Inferior parietal cortex (tissue), 1 donor: ENCODE data around the gene BDKRB1.

Experiments
- DNase-seq: peaks from one replicate; pipeline ENCODE4 v3.0.0-alpha.2; 2016; ENCODE audit errors: extremely low spot score

The BDKRB1 gene

DNA sequence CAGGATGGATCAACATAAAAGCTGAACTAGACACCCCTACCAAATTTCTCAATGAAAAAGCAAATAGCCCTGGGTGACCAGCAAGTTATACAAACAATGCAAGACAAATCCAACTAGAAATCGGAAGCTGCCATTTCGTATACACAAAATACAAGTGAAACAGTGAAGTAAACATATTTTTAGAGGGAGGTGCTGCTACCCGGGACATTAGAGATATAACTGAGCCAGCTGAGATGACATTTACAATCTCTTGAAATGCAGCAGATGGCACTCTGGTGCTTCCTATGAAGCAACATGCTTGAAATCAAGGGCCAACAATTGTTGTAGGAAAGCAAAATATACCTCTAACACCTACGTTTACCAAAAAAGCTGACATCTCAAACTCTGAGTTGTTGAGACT, 25.5 kb downstream of the BDKRB1 start:
- DNase-seq: peak; percentile 17

DNA sequence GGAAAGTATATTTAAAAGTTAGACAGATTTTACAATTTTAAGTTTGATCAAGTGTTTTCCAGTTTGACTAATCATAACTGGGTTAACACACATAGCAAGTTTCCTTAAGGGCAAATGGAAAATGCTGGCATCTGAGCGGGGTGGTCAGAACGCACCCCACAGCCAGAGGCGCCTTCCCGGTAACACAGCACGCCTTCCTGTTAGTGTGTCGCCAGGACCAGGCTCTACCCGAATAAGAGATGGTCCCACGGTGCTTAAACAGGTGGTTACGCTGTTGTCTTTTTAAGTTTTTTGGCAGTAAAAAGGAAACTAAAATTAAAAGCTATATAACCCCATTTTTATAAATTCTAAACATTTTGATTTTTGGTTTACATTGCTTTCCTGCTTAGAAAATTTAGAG, 28.0 kb downstream of the BDKRB1 start:
- DNase-seq: no peak

DNA sequence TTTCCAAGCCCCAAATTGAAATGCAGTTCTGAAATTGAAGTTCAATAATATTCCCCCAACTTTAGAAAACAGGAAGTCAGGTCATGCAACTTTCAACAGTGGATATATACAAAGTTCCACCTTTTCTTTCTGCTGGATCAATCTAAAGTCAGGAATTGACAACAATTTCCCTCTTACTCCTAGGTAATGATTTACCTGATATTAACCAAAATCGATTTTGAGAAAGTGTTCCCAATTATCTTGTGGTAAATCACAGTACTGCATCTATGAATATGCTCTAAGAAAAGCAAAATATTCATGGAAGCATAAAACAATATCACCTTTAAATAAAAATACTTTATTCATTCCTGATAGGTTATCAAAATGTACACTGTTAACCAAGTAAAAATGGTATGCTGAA, 28.4 kb downstream of the BDKRB1 start:
- no peak for DNase-seq

DNA sequence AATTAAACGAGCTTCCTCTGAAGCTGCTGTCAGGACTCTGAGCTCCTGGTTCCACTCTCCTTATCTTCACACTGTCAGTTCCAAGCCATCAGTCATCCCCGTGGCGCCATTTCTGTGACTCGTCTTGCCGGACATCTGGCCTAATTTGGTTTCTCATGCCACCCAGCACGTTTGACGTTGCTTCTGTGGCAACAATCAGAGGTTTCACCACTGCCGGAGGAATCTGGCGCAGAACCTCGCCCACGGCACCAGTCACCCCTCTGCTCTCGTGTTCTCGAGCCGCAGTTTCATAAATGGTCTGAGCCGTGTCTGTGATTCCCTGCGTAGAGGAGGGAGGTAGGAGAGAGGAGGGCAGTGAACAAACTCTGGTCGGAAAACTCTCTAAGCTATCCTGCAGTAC, 29.7 kb downstream of the BDKRB1 start:
- DNase-seq: no peak

DNA sequence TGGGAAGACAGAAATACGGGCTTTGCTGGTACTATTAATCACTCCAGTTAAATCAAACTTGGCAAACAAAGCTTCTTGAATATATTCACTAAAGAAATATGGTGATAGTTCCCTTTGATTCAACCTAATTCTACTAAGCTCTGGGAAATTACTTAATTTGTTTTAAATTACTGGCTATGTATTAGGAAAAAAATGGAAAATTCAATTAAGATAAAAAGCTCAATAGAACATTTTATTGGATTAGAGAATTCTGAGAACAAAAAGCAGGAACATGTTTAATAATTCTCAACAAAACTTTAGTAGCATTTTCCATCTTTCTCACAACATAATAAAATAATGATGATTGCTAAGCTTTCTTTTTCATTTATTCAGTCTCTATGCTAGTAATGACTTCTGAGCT, 30.2 kb downstream of the BDKRB1 start:
- DNase-seq: no peak

DNA sequence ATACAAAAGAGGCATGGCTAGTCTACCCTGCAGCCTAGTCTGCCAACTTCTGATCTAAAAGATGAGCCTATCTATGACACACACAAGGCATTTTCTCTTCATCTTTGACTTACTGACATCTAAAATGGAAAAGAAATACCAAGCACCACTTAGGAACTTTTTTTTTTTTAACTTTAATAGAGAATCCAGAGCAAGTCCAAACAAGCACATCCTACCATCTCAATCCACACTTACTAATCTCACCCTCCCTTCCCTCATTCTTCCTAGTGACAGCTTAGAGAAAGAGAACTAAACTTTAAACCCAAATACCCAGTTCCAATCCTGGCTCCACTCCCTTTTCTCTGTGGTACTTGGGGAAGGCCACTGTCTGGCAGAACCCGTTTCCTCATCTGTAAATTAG, 31.8 kb downstream of the BDKRB1 start:
- DNase-seq: no peak

DNA sequence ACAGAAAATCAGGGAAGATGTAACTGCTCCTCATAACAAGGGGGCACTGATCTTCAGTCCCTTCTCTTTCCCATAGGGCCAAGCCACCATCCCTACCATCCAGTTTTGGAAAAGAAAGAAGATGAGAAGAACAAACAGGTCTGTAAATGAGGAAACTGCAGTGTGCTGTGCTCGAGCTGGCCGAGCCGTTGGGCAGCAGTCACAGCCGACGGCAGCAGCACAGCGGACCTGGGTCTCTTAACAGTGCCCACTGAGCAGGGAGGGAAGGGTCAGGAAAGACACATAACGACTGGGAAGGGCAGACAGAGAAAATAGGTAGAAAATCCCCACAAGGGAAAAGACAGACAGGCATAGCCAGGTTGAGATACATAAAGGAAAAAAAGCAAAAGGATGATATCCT, 38.2 kb downstream of the BDKRB1 start:
- DNase-seq: no peak

DNA sequence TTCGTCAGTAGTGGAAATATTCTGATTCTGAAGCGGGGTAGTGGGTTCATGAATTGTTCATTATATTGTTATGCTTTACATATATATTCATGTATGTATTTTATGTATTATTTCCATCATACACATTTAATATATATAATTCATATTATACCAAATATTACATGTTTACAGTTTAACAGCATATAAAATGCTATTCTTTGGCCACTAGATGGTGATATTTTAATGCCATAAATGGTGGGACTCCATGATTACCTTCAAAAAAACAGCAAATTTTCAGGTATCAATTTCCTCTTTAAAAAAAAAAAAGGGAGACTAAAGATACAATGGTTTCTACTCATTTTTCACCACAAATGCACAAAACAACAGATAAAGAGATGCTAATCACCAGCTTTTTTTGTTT, 41.0 kb downstream of the BDKRB1 start:
- DNase-seq: peak; percentile 45

DNA sequence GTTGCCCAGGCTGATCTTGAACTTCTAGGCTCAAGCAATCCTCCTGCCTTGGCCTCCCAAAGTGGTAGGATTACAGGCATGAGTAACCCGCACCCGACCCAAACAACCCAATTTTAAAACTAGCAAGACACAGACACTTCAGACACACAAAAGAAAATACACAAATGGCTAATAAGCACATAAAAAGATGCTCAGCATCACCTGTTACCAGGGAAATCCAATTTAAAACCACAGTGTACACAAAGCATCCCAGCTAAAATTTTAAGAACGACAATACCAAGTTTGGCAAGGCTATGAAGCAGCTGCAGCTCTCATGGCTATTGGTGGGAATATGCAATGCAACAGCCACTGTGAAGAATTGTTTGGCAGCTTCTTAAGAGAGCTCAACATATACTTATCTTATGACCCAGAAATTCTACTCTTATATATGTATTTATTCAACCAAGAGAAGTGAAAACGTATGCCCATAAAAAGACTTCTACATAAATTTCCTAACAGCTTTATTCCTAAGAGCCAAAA, 42.0 kb downstream of the BDKRB1 start:
- no peak for DNase-seq

DNA sequence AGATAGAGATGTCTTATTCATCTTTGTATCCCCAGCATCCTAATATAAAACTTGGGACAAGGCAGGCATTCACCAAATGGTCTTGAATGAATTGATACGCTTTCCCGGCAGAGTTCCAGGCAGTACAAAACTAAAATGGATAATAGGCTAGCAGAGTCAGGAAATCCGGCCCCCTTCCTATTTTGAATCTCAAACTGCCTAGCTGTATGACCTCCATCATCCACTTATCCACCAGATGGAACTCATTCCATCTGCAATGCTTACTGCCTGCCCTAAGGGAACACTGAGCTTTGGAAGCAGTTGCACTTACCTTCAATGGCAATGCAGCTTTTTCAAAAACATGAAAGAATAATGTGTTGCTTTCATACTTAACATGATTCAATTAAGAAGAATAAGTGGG, 43.4 kb downstream of the BDKRB1 start:
- no peak for DNase-seq

DNA sequence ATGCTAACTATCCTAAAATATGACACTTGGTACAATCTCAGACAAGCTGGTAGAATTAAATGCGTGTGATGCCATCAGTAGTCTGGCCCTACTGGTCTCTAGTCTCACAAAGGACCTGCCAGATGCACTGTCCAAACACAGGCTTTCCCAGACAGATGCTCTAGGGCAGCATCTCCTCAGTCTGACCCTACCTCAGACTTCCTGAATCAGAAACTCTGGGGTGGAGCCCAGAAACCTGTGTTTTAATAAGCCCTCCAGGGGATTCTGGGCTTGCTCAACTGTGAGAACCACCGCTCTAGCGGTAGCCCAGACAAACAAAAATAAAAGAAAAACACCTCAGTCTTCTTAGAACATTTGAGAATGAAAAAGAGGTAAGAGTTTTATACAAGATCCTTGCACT, 48.0 kb downstream of the BDKRB1 start:
- no peak for DNase-seq

DNA sequence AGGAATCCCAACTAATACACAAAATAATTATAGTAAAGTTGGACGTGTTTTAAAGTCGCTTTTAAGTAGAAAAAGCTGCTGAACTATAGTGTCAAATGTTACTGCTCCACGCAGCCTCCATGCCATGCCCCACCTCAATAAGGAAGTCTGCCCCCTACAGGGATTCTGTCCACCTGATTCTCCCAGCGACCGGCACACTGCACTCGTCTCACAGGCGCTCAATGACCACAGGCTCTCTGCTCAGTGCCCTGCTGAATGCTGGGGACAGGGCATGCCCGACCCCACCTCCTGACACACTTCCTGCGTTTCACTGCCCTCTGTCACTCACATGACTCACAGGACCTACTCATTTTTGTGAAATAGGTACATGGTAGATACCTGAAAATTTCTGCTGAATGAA, 48.9 kb downstream of the BDKRB1 start:
- DNase-seq: no peak

DNA sequence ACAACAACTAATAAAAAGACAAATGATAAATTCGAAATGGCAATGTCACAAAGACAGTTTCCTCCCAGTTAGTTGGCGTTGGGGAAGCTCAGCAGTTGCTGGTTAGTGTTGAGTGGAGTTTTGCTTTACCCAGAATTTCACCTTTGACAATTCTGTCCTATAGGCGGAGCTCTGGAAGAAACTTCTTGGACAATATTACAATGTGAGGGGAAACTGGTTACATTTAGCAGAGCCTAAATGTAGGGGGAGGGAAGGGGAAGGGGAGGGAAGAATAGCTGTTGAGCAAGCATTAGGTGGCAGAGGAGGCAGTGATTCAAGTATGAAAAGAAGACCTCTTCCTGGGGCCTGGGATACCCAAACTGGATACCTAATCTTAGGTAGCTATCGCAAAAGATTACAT, 51.4 kb downstream of the BDKRB1 start:
- no peak for DNase-seq

DNA sequence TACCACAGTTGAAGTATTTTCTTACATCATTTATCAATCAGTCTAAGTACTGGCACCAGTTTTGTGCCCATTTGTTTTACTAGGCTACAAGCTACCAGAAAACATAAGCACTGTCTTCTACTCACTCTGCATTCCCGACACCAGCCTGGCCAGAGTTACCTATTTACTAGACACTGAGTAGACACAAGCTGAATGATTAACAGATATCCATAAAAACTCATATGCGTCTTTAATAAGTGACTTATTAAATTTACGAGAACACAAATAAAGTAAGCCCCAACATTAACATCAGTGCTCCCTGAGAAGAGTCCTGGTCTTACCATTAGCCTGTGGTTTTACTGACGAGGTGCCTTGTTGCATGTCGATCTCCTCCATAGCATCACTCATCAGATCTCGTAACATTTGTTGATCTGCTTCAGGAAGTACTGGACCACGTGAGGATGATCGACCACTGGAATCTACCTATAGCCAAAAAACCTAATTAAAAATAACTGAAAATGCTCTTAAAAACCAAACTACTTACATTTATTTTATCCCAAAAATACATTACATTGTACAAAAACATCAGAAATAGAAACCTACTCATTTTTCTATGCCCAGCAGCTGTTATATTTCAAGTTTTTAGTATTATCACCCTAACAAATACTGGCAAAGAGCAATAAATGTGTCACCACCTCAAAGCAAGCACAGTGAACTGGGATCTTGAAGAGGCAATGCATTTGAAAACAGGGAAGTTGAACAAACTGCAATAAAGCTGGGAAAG, 53.3 kb downstream of the BDKRB1 start:
- no peak for DNase-seq

DNA sequence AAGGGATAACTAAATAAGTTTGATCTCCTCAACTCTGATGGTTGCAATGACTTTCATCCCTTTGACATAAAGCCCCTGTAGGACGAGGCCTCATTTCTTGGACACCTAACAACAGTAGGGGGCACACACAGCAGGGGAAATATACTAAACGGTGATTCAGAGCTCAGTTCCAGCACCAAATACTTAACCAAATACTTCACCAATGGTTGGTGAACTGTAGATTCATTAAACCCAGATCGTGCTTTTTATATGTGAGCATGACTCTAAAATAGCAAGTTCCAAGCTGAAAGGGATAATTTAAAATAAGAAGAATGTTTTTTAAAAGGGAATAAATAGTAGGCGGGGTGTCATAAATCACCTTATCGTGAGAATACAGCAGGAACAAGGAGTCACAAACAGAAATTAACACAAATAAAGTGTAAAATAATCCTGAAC, 53.9 kb downstream of the BDKRB1 start:
- no peak for DNase-seq

DNA sequence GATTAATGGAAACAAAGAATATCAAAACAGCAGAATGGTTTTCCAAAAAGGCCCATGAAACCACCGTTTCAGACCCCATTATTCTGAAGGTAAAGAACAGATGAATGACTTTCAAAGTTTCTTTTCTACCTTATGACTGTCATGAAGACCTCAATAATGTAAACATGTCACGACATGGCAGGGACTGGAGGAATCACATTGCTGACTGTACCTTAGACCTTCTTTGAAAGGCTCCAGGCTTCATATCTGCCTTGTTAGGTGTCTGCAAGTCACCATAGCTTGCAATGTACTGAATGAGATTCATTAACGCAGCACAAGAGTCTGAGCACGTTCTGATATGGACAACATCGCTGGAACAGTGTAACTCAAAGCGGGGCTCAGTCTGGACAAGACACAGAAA, 54.9 kb downstream of the BDKRB1 start:
- DNase-seq: no peak
